ENCODE data around the gene PELO.

Gene PELO

DNA sequence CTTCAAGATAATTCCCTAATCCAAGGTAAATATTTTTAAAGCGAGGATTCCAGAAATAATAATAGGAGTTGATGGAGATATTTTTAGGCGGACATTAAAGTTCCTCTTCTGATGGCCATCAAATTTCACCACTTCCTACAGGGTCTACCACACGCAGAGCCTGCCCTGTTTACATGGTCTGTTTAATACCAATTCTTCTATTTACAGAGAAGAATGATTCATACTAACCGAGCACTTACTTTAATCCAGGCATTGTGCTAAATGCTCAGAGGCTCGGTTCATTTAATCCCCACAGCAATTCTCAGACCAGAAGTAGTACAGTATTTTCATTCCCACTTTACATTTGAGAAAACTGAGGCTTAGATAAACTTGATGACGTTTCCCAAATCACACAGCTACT lies 3.0 kb upstream of the PELO start:
- TF ChIP-seq, protein P1, sequence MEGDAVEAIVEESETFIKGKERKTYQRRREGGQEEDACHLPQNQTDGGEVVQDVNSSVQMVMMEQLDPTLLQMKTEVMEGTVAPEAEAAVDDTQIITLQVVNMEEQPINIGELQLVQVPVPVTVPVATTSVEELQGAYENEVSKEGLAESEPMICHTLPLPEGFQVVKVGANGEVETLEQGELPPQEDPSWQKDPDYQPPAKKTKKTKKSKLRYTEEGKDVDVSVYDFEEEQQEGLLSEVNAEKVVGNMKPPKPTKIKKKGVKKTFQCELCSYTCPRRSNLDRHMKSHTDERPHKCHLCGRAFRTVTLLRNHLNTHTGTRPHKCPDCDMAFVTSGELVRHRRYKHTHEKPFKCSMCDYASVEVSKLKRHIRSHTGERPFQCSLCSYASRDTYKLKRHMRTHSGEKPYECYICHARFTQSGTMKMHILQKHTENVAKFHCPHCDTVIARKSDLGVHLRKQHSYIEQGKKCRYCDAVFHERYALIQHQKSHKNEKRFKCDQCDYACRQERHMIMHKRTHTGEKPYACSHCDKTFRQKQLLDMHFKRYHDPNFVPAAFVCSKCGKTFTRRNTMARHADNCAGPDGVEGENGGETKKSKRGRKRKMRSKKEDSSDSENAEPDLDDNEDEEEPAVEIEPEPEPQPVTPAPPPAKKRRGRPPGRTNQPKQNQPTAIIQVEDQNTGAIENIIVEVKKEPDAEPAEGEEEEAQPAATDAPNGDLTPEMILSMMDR (IDR thresholded peaks at IDR 0.05; ENCODE audit: low read depth, low read length, poor library complexity, severe bottlenecking), result no peak
- TF ChIP-seq EZH2phosphoT487 (IDR thresholded peaks at IDR 0.05; ENCODE audit: borderline replicate concordance, low read length), result no peak
- Histone ChIP-seq H3K36me3 (ENCODE audit: control insufficient read depth, low read length) (no peaks in the 10 kb centered on the region), H3K9me3 (ENCODE audit: control insufficient read depth, insufficient read depth, low read length) (no peaks in the 10 kb centered on the region), H3K4me2 (ENCODE audit: low read length) (no peak overlapping the region), H3K79me2 (ENCODE audit: control insufficient read depth, low read length) (no peaks in the 10 kb centered on the region), H3K9me2 (replicated peaks; ENCODE audit: control insufficient read depth, low read length) (no peaks in the 10 kb centered on the region), H3F3A (ENCODE audit: control insufficient read depth, insufficient read depth) (no peaks in the 10 kb centered on the region), H3K4me3 (ENCODE audit: low read length) (no peak overlapping the region), H3K27me3 (ENCODE audit: control insufficient read depth, low read length) (peaks cover 24% of the 10 kb centered on the region), H4K20me1 (ENCODE audit: control insufficient read depth, insufficient read depth, low read depth, low read length) (no peaks in the 10 kb centered on the region), H3K4me1 (ENCODE audit: control insufficient read depth, low read length) (no peaks in the 10 kb centered on the region), H3K27ac (ENCODE audit: low read depth, low read length) (no peak overlapping the region)

DNA sequence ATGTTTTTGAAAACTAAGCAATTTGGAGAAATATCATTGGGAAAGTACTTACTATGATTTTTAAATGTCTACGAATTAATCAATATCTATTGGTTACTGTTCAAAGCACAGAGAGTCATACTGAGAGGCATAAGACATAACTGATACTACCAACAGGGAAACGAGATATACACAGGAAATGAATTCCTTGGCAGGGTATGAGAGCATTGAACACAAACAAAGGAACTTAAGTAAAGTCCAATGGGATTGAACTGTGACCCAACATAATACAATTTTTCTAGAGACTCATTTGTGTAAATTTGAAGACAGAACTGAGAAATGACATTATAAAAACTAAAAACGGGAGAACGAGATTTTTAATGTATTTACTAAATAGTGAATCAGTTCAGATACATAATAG lies 1.3 kb upstream of the PELO start:
- TF ChIP-seq EZH2phosphoT487 (IDR thresholded peaks at IDR 0.05; ENCODE audit: borderline replicate concordance, low read length), result no peak
- TF ChIP-seq, protein P1 (IDR thresholded peaks at IDR 0.05; ENCODE audit: low read depth, low read length, poor library complexity, severe bottlenecking), result no peak
- H3K9me3 ChIP-seq (ENCODE audit: control insufficient read depth, insufficient read depth, low read length), result no peaks in the 10 kb centered on the region
- H3K9me2 ChIP-seq (replicated peaks; ENCODE audit: control insufficient read depth, low read length), result no peaks in the 10 kb centered on the region
- no peak overlapping the region for H3K27ac ChIP-seq (ENCODE audit: low read depth, low read length)
- no peaks in the 10 kb centered on the region for H4K20me1 ChIP-seq (ENCODE audit: control insufficient read depth, insufficient read depth, low read depth, low read length)
- no peaks in the 10 kb centered on the region for H3K79me2 ChIP-seq (ENCODE audit: control insufficient read depth, low read length)
- no peaks in the 10 kb centered on the region for H3K36me3 ChIP-seq (ENCODE audit: control insufficient read depth, low read length)
- H3K4me1 ChIP-seq (ENCODE audit: control insufficient read depth, low read length), result no peaks in the 10 kb centered on the region
- no peaks in the 10 kb centered on the region for H3F3A ChIP-seq (ENCODE audit: control insufficient read depth, insufficient read depth)
- no peak overlapping the region for H3K4me2 ChIP-seq (ENCODE audit: low read length)
- H3K4me3 ChIP-seq (ENCODE audit: low read length), result no peak overlapping the region
- peaks cover 24% of the 10 kb centered on the region for H3K27me3 ChIP-seq (ENCODE audit: control insufficient read depth, low read length)

DNA sequence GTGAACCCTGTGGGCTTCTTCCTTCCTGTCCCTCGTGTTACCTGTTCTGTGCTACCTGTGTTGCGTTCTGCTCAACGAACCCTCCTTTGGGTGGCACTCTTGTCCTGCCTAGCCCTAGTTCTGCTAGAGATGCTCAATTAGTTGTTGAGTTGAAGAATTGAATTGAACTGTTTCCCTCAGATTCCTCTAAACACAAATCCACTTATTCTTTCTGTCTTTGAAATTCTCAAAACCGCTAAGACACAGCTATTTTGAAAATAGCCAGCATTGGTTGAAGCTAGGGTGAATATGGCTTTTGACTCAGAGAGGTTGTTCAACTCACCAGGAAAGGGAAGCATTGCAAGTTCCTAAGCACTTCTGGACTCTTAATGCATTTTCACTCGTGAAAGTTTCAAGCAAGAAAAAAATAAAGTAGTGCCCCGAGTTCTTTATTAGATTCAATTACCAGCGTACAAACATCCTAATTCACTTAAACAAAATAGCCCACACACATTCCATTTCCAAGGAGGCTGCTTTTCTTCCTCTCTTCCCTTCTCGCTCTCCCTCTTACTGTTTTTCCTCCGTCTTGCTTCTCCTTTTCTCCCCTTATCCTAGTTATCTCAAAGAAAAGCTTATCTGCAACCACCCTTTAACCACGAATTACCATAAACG lies 642 bp upstream of the PELO start:
- Histone ChIP-seq H3K4me1 (ENCODE audit: control insufficient read depth, low read length) (no peaks in the 10 kb centered on the region), H3K9me3 (ENCODE audit: control insufficient read depth, insufficient read depth, low read length) (no peaks in the 10 kb centered on the region), H3K27ac (ENCODE audit: low read depth, low read length) (no peak overlapping the region), H3K36me3 (ENCODE audit: control insufficient read depth, low read length) (no peaks in the 10 kb centered on the region), H3F3A (ENCODE audit: control insufficient read depth, insufficient read depth) (no peaks in the 10 kb centered on the region), H3K79me2 (ENCODE audit: control insufficient read depth, low read length) (no peaks in the 10 kb centered on the region), H3K4me2 (ENCODE audit: low read length) (peak overlapping the region; percentile 48), H3K9me2 (replicated peaks; ENCODE audit: control insufficient read depth, low read length) (no peaks in the 10 kb centered on the region), H3K4me3 (ENCODE audit: low read length) (no peak overlapping the region), H3K27me3 (ENCODE audit: control insufficient read depth, low read length) (peaks cover 24% of the 10 kb centered on the region), H4K20me1 (ENCODE audit: control insufficient read depth, insufficient read depth, low read depth, low read length) (no peaks in the 10 kb centered on the region)
- TF ChIP-seq, protein P1 (IDR thresholded peaks at IDR 0.05; ENCODE audit: low read depth, low read length, poor library complexity, severe bottlenecking), result peak; percentile 43
- no peak for TF ChIP-seq EZH2phosphoT487 (IDR thresholded peaks at IDR 0.05; ENCODE audit: borderline replicate concordance, low read length)

All from DOHH2 (cell line).